SJSA1 (cell line): ENCODE results near the gene NTN4. TPM values are rescaled to one million over a fixed set of nuclear protein-coding genes. Genes with fewer than 3 reads are reported as not detected.

Experiments used
- DNase-seq, 2 experiments: peaks; one replicate each; pipeline ENCODE4 v3.0.0-alpha.2; 2015 to 2020; ENCODE audit warnings: low spot score in 2 of 2, low read depth in 1 of 2
- H3K27ac ChIP-seq: fragments of 250-450 bp; sonication (Bioruptor Pico); 2 replicates; pipeline ENCODE4 v1.5.1; 2020; ENCODE audit warnings: mild to moderate bottlenecking, moderate library complexity
- H3K27me3 ChIP-seq: fragments of 250-450 bp; sonication (Bioruptor Pico); replicated peaks from 2 replicates; pipeline ENCODE4 v1.5.1; 2020; ENCODE audit warnings: mild to moderate bottlenecking, moderate library complexity
- H3K36me3 ChIP-seq: fragments of 250-450 bp; sonication (Bioruptor Pico); 2 replicates; pipeline ENCODE4 v1.5.1; 2020; ENCODE audit warnings: mild to moderate bottlenecking
- H3K4me1 ChIP-seq: fragments of 250-450 bp; sonication (Bioruptor Pico); replicated peaks from 2 replicates; pipeline ENCODE4 v1.6.1; 2021; ENCODE audit warnings: mild to moderate bottlenecking
- H3K4me3 ChIP-seq: fragments of 250-450 bp; sonication (Bioruptor Pico); 2 replicates; pipeline ENCODE4 v1.5.1; 2020; ENCODE audit warnings: mild to moderate bottlenecking
- H3K9me3 ChIP-seq: fragments of 250-450 bp; sonication (Bioruptor Pico); replicated peaks from 2 replicates; pipeline ENCODE4 v1.5.1; 2020; ENCODE audit warnings: mild to moderate bottlenecking
- total RNA-seq: library from RNA; depleted of rRNA; stranded (reverse); fragments of >200 nt; shearing (Covaris generic); gene quantifications from 2 replicates; pipeline ENCODE4 v1.2.3, GENCODE V29; 2014

Gene NTN4
- total RNA-seq, 1 experiment from 2014 or later: 59.5 TPM

GRCh38 chr12:95640516-95640915 lies 150.0 kb downstream of the NTN4 start:
- Histone ChIP-seq H3K4me3 (no peak overlapping the region), H3K9me3 (no peaks in the 10 kb centered on the region), H3K27me3 (no peaks in the 10 kb centered on the region), H3K27ac (no peak overlapping the region), H3K4me1 (peaks cover 27% of the 10 kb centered on the region), H3K36me3 (no peaks in the 10 kb centered on the region)
- no peak for DNase-seq

DNA sequence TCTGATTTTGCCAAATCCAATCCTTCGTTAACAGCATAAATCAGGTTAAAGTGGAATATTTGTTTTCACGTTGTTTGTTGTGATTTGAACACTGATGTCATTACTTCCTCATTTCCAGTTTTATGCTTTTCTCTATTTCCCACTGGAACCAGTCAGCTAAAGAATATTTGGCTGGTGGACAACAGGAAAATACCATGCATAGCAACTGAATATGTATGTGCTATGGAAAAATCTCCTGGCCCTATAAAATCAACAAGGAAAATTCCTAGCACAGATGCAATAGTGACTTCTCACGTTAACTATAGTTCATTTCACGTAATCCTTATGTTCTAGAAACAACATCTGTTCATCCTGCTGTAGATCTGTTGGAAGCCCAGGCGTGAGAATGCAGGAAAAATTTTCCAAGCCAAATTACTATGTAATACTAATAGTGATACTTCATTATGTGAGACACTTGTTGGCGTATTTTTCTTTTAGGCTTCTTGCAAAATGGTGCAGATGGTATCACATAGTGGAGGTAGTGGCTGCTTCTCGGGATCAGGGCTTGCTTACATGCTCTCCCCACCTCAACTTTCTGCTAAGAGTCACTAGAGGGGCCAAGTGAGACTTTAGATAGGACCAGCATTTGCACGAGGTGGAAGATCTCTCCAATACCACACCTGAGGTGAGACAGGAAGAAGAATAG lies 153.0 kb downstream of the NTN4 start:
- no peaks in the 10 kb centered on the region for H3K36me3 ChIP-seq
- no peaks in the 10 kb centered on the region for H3K9me3 ChIP-seq
- peak overlapping the region; percentile 85 for H3K27ac ChIP-seq
- no peak overlapping the region for H3K4me3 ChIP-seq
- peak in 1 of 2 experiments; percentile 73 for DNase-seq
- peaks cover 50% of the 10 kb centered on the region for H3K4me1 ChIP-seq
- H3K27me3 ChIP-seq: no peaks in the 10 kb centered on the region

- H3K4me1 ChIP-seq: peaks cover 47% of the 10 kb centered on the region
- no peaks in the 10 kb centered on the region for H3K9me3 ChIP-seq
- H3K36me3 ChIP-seq: no peaks in the 10 kb centered on the region
- H3K4me3 ChIP-seq: no peak overlapping the region
- no peaks in the 10 kb centered on the region for H3K27me3 ChIP-seq
- DNase-seq: no peak
- H3K27ac ChIP-seq: peak overlapping the region; percentile 85
Observed at GRCh38 chr12:95637010-95637409, 153.6 kb downstream of the NTN4 start.

DNA sequence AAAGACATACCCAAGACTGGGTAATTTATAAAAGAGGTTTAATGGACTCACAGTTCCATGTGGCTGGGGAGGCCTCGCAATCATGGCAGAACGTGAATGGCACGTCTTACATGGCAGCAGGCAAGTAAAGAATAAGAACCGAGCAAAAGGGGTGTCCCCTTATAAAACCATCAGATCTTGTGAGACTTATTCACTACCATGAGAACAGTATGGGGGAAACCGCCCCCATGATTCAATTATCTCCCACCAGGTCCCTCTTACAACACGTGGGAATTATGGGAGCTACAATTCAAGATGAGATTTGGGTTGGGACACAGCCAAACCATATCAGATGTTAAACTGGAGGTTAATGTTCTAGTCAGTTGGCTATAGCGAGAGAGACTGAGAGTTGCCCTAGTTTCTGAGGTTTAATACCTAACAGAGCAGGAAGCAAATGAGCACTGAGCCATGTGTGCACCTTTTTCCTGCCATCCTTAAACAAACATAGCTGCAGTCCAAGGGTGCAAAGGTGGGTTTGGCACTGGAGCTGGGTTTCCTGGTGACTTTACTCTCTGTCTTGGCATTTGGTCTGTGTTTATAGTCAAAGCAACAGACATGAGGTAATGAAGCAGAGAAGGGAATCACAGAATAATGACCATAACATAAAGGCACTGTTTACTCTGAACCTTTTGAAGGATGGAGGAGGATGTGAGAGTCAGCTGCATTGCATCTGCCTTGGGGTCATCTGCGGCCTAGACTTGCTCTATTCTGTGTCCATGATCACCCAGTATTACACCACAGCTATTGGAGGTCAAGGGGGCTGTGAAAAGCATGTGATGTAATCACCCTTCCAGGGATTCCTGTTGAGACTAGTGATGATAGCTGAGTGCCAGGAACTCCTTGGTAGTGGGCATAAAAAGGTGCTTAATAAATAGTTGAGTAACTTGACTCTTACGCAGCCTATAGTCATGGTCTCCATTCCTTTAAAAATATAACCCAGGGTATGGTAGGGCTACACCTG lies 155.6 kb downstream of the NTN4 start:
- H3K36me3 ChIP-seq: no peaks in the 10 kb centered on the region
- no peaks in the 10 kb centered on the region for H3K27me3 ChIP-seq
- no peak overlapping the region for H3K4me3 ChIP-seq
- DNase-seq: no peak
- H3K9me3 ChIP-seq: no peaks in the 10 kb centered on the region
- peaks cover 42% of the 10 kb centered on the region for H3K4me1 ChIP-seq
- no peak overlapping the region for H3K27ac ChIP-seq

DNA sequence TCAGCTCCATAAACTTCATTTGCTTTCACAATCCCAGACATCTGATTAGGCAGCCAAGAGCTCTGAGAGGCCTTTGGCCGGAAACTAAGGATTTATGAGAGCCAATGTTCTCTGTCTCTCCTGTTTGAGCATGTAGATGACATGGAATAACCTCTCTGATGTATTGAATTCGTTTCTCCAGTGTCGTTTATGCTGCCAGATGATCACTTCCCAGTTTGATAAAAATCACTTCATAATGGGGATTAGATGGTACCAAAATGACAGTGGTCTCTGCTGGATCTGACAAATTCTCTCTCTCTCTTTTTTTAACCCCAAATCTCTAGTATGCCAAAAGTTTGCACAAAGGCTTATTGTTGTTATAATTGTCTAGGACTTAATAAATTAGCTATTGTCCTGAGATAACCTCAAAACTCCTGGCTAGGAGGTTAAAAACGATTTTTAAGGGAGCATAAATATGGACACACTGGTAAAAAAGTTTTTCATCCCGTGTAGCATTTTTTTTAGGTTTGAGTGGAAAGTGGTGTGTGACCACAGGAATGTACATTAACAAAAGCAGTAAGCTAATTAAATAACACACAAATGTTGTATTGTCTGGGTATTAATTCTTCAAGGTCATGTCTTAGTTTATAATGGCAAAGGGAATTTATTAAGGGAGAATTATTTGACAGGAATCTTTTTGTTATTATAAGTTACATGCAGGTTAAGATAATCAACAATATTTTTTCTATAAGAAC lies 156.7 kb downstream of the NTN4 start:
- Histone ChIP-seq H3K27ac (peak overlapping the region; percentile 48), H3K4me1 (peaks cover 42% of the 10 kb centered on the region)
- peak in 1 of 2 experiments; percentile 22 for DNase-seq

DNA sequence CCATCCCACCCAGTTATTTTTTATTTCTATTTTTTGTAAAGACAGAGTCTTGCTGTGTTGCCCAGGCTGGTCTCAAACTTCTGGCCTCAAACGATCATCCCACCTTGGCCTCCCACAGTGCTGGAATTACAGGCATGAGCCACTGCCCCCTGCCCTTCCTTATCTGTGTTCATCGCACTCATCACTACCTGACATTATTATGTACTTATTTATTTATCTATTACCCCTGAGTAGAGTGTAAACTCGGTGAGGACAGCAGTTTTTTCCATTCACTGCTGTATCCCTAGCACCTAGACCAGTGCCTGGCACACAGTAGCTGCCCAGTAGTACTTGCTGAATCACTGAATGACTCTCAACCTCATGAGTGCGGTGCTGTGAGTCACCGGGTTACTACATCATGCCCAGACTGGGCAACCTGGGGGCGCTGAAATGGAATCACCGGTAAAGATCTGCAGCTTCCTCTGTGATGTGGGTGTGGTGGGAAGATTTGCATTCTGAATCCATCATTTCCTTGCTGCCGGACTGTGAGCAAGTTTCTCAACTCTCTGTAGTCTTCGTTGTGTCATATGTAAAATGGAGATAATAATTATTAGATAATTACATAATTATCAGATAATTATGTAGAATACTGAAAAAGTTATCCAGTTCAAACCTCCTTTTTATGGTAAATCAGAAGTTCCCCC lies 157.4 kb downstream of the NTN4 start:
- H3K9me3 ChIP-seq: no peaks in the 10 kb centered on the region
- H3K4me1 ChIP-seq: peaks cover 37% of the 10 kb centered on the region
- peak overlapping the region; percentile 48 for H3K27ac ChIP-seq
- peak; percentile 44 to 67 for DNase-seq
- no peaks in the 10 kb centered on the region for H3K27me3 ChIP-seq
- no peak overlapping the region for H3K4me3 ChIP-seq
- H3K36me3 ChIP-seq: no peaks in the 10 kb centered on the region

More for the DNA sequence above, 156.7 kb downstream of the NTN4 start:
- Histone ChIP-seq H3K4me3 (no peak overlapping the region), H3K36me3 (no peaks in the 10 kb centered on the region), H3K27me3 (no peaks in the 10 kb centered on the region), H3K9me3 (no peaks in the 10 kb centered on the region)

DNA sequence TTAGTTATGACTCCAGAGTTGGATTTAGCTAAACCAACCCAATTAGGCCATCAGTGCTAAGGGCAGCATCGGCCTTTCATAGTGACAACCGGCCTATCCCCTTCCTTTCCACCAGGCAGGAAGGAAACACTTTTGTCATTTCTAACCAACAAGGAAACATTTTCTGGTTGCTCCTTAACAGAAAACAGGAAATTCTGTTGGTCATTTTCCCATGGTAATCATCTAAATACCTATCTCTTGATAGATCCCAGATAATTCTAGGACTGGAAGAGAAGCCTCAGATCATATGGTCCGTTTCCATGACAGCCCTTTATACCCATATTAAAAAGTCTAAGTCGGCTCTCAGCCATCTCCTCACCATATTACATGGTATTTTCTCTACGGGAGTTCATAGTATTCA lies 160.1 kb downstream of the NTN4 start:
- H3K27me3 ChIP-seq: no peaks in the 10 kb centered on the region
- H3K9me3 ChIP-seq: no peaks in the 10 kb centered on the region
- no peak overlapping the region for H3K27ac ChIP-seq
- no peak overlapping the region for H3K4me3 ChIP-seq
- H3K4me1 ChIP-seq: peaks cover 45% of the 10 kb centered on the region
- H3K36me3 ChIP-seq: no peaks in the 10 kb centered on the region
- no peak for DNase-seq

DNA sequence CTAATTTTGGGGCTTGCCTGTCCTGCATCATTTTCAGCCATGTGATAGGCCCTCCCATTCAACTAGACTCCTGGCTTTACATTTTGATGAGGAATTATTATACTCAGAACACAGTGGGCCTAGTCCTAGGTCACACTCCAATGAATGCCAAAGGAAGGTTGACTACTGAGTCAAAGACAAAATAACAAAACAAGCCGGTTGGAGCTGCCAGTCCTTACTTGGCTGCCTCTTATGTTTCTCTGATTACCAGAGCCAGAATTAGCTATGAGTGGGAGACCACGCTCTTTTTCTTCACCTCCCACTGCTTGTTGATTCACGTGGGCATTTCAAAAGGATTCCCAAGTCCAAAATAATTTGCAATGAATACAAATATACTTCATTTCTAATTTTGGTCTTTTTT lies 161.2 kb downstream of the NTN4 start:
- H3K9me3 ChIP-seq: no peaks in the 10 kb centered on the region
- no peaks in the 10 kb centered on the region for H3K27me3 ChIP-seq
- H3K4me1 ChIP-seq: peaks cover 46% of the 10 kb centered on the region
- no peak overlapping the region for H3K27ac ChIP-seq
- no peaks in the 10 kb centered on the region for H3K36me3 ChIP-seq
- DNase-seq: no peak
- H3K4me3 ChIP-seq: no peak overlapping the region

DNA sequence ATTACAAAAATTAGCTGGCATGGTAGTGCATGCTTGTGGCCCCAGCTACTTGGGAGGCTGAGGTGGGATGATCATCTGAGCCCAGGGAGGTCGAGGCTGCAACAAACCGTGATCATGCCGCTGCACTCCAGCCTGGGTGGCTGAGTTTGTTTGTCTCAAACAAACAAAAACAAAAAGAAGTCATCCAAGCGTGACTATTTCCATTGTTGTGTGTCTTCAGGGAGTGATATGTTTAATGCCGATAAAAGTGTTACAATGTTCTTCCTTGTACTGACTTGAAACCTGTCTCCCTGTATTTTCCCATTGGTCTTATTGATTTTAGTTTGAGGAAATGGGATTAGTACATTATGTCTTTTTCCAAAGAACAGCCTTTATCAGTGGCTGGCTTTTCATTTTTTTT lies 163.7 kb downstream of the NTN4 start:
- peak overlapping the region; percentile 32 for H3K27ac ChIP-seq
- no peaks in the 10 kb centered on the region for H3K36me3 ChIP-seq
- H3K4me3 ChIP-seq: no peak overlapping the region
- H3K27me3 ChIP-seq: no peaks in the 10 kb centered on the region
- H3K9me3 ChIP-seq: no peaks in the 10 kb centered on the region
- DNase-seq: peak; percentile 73
- H3K4me1 ChIP-seq: peaks cover 41% of the 10 kb centered on the region

DNA sequence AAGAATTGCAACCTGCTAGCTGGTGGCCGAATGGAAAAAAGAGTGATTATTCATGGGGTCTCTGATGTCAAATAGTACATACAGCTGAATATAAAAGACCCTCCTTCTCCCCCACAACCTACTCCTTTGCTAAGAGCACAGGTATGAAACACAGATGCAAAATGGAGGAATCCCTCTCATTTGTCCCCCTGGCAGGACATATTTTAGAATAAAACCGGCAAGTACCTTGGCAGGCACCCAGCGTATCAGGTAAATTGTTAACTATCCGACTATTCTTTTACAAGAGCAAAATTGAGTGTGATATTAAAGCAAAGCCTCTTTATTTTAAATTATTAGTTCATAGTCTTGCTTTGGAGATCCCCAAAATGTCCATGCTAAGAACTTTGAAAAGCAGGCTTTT lies 165.6 kb downstream of the NTN4 start:
- Histone ChIP-seq H3K4me3 (no peak overlapping the region), H3K4me1 (peaks cover 41% of the 10 kb centered on the region), H3K27ac (peak overlapping the region; percentile 90), H3K27me3 (no peaks in the 10 kb centered on the region), H3K36me3 (no peaks in the 10 kb centered on the region), H3K9me3 (no peaks in the 10 kb centered on the region)
- peak in 1 of 2 experiments; percentile 26 for DNase-seq

- Histone ChIP-seq H3K4me1 (peaks cover 41% of the 10 kb centered on the region), H3K4me3 (no peak overlapping the region), H3K9me3 (no peaks in the 10 kb centered on the region), H3K27ac (peak overlapping the region; percentile 90), H3K36me3 (no peaks in the 10 kb centered on the region), H3K27me3 (no peaks in the 10 kb centered on the region)
- peak; percentile 60 to 81 for DNase-seq
Observed at GRCh38 chr12:95624589-95624988, 166.0 kb downstream of the NTN4 start.

DNA sequence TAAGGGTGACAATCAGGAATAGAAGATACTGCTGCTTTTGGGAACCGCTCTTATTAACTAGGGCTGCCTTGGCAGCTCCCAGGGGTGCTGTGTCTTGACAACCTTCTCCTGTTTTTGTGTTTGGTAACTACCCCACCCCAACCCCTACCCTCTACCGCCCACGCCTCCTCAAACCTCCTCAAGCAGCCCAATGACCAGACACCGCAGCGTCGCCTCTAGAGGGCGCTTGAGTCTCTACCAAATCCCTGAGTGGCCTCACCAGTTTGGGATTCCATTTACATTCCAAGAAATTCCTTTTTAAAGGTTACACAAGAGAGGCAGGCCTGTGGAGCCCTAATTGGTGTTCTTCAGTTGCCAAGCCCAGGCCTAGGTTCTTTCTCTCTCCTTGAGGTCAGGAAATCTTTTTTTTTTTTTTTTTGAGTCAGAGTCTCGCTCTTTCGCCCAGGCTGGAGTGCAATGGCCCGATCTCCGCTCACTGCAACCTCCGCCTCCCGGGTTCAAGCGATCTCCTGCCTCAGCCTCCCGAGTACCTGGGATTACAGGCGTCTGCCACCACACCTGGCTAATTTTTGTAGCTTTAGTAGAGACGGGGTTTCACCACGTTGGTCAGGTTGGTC lies 166.9 kb downstream of the NTN4 start:
- Histone ChIP-seq H3K4me1 (peaks cover 41% of the 10 kb centered on the region), H3K36me3 (no peaks in the 10 kb centered on the region), H3K9me3 (no peaks in the 10 kb centered on the region), H3K27ac (peak overlapping the region; percentile 90), H3K27me3 (no peaks in the 10 kb centered on the region), H3K4me3 (no peak overlapping the region)
- DNase-seq: peak; percentile 76

- no peaks in the 10 kb centered on the region for H3K27me3 ChIP-seq
- no peak overlapping the region for H3K27ac ChIP-seq
- H3K36me3 ChIP-seq: no peaks in the 10 kb centered on the region
Observed at GRCh38 chr12:95622879-95623278, 167.7 kb downstream of the NTN4 start.

More at GRCh38 chr12:95622879-95623278, 167.7 kb downstream of the NTN4 start:
- Histone ChIP-seq H3K4me1 (peaks cover 41% of the 10 kb centered on the region), H3K9me3 (no peaks in the 10 kb centered on the region), H3K4me3 (no peak overlapping the region)
- DNase-seq: no peak
